ENCODE data around the gene CADPS2.

DNA sequence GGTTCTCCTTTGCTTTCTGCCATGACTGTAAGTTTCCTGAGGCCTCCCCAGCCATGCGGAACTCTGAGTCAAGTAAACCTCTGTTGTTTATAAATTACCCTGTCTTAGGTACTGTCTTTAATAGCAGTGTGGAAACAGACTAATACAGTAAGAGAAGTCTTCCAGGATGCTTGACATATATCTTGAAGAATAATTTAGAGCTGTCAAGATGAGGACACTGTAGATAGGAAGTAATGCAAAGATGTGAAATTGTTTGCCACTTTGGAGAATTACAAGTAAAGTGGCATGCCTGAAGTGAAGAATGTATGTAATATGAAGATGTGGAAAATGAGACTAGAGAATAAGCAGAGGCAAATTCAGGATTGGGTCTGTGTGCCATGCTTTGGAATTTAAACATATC is 2.9 kb upstream of the CADPS2 start:
- TF ChIP-seq POLR2AphosphoS5 (IDR thresholded peaks at IDR 0.05; ENCODE audit: low read depth, low read length) (no peak), TAF1 (IDR thresholded peaks at IDR 0.05; ENCODE audit: low read depth, low read length) (no peak), POU2F2 (IDR thresholded peaks at IDR 0.05; ENCODE audit: low read depth, low read length) (no peak), POLR2A (IDR thresholded peaks at IDR 0.05; ENCODE audit: low read depth, low read length) (no peak)
